Stimulated activated CD8-positive, alpha-beta memory T cell treated with anti-CD3 and anti-CD28 coated beads, Interleukin-15, amount 100 ng/mL, for 24 hours (primary cell): ENCODE measurements around the gene LRRC4C.

Source experiments
- DNase-seq: peaks from one replicate; pipeline ENCODE4 v3.0.0-alpha.2; 2020; ENCODE audit warnings: low read depth

The LRRC4C gene

GRCh38 chr11:40291329-40291728 lies 1168.1 kb downstream of the LRRC4C start:
- DNase-seq: no peak

GRCh38 chr11:40290171-40290631 lies 1169.3 kb downstream of the LRRC4C start:
- no peak for DNase-seq

- DNase-seq: no peak
These were observed 1170.1 kb downstream of the LRRC4C start for GRCh38 chr11:40289370-40289769.

GRCh38 chr11:40287916-40288803 lies 1171.3 kb downstream of the LRRC4C start:
- no peak for DNase-seq

DNA sequence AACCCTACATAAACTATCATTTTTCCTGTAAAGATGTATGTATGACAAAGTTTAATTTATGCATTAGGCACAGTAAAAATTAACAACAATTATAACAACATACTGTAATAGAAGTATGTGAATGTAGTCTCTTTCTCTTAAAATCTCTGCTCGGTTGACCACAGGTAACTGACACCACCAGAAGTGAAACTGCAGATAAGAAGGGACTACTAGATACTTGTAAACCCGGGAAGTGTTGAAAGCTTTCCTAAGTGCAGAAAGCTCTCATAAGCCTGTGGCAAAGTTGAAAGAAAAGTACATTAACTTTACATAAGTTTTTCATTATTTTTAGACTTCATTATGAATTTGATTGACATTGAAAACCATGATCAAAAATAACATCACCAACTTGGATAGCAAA lies 1173.3 kb downstream of the LRRC4C start:
- no peak for DNase-seq

- no peak for DNase-seq
These were observed 1173.9 kb downstream of the LRRC4C start for GRCh38 chr11:40285558-40285957.

- DNase-seq: no peak
These were observed 1178.3 kb downstream of the LRRC4C start for GRCh38 chr11:40281052-40281580.

- DNase-seq: no peak
These were observed 1179.0 kb downstream of the LRRC4C start for GRCh38 chr11:40280159-40281051.

DNA sequence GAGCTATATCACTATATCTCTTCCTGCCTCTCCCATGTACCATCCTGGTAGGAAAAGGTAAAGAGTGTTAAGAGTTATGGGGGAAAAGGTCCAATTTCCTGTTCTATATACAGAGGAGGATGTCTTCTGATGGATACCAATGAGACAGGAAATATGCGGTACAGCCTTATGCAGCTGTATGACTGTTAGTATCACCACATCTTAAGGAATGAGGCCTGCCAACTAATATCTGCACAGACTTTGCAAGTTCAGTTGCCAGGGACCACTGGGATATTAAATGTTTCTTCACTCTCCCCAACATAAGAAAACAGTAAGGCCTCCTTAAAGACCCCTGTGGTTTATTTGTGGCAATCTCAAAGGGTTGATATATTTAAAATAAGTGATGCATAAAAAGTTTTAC lies 1182.5 kb downstream of the LRRC4C start:
- DNase-seq: no peak

DNA sequence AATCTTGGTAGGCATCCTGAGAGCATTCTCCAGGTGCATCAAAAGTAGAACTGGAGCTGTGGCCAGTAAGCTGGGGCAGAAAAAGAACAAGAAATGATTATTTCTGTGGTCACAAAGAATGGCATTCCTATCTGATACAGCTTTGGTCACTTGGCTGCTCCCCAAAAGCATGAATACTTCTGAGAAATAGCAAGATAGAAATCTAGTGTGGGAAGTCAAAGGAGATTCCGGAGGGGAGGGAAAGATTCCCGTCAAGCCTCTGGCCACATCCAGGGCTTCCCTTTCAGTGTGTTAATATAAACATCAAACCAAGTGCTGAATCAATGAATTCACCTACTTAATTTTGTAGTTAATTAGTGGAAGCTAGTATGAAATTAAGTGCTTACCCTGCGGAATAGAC lies 1185.4 kb downstream of the LRRC4C start:
- no peak for DNase-seq

DNA sequence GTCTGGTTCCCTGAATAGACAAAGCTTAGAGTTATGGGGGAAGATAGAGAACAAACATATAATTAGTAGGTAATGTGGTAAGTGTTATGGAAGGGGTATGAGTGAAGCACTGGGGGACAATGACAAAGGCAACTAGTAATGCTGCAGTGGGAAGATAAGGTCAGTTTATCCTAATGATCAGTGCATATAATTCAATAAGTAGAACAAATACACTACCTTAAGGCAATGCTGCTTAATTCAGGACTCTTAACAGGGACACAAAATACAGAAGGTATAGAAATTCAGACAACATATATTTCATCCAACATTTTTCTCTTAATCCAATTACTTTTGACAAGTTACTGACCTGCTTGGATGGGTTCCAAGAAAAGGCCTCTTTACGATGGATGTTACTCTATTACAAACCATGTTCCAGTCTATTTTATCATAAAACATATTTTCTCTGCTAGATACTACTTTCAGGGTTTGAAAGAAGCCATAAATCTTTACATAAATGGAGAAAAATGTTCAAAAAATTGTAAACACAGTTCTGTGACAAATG lies 1186.2 kb downstream of the LRRC4C start:
- no peak for DNase-seq

- no peak for DNase-seq
These were observed 1188.1 kb downstream of the LRRC4C start for GRCh38 chr11:40271361-40271760.

- DNase-seq: no peak
These were observed 1189.6 kb downstream of the LRRC4C start for GRCh38 chr11:40269865-40270264.

DNA sequence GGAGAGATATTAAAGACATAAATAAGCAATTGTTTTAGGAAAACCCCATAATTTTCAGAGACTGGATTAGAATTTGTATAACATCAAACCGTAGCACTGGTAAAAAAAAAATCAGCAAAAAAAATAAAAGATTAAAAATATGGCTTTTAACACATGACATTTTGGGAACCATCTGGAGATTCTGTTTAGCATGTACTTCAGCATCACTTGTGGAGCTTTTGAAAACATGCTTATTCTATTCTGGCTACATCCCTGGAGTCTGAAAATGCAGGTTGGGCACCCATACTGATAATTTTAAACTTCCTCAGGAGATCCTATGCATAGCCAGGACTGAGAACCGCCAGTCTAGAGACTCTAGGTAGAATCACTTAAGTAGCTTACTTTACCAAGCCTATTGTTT lies 1190.9 kb downstream of the LRRC4C start:
- no peak for DNase-seq

- DNase-seq: no peak
These were observed 1204.0 kb downstream of the LRRC4C start for GRCh38 chr11:40255457-40255856.

- DNase-seq: no peak
These were observed 1206.3 kb downstream of the LRRC4C start for GRCh38 chr11:40253166-40253565.

- no peak for DNase-seq
These were observed 1207.2 kb downstream of the LRRC4C start for GRCh38 chr11:40252236-40252635.

GRCh38 chr11:40246983-40247382 lies 1212.5 kb downstream of the LRRC4C start:
- DNase-seq: no peak

DNA sequence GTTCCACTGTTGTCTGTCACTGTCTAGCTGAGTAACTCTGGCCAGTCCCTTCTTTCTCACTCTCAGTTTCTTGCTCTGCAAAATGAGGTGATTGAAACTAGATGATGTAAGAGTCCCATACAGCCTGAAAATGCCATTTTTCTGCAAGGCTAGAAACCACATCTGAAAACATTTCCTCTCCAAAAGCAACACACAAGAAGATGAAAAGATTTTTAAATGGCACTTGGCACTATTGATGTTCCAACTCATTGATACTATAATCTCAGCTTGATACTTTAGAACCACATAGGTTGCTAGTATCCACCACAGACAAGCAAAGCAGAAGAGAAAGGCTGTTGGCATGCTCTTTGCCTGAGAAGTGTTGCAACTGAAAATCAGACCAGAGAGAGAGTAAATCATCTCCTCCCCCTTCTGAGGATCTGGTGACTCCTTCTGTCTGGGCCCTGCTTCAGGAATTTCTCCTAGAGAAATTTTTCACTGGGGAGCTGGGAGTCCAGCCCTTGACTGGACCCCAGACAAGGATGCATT lies 1217.9 kb downstream of the LRRC4C start:
- DNase-seq: no peak

DNA sequence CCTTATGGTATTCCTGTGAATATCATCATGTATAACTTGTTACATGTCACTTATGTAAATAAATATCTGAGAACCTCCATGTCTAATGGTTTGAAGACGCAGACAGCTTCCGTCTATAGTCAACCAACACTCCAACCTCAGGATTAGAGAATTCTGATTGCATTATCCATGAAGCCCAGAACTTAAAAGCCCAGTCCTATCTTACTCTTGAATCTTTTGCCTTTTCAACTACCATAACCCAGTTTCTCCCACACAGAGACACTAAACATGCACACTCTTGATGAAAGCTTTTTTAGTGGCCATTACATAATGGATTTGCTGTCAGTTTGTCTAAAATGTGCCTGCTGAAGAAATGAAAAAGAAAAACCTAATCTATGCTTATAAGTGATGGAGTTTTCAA lies 1219.2 kb downstream of the LRRC4C start:
- no peak for DNase-seq

DNA sequence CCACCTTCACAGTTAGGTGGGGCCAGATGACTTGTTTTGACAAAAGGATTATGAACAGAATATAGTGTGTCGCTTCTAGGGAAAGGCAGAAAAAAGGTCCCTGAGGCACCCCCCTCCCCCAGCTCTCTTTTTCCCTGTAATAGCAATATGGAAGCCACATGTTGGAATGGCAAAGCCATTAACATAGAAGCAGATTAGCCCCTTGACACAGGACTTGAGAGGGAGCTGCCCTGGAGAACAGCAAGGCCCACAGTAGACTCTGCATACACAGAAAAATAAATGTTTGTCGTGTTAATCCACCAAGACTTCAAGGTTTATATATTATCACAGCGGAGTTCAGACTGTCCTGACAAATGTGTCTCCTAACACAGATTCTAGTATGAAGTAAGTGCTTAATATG lies 1222.9 kb downstream of the LRRC4C start:
- DNase-seq: no peak

DNA sequence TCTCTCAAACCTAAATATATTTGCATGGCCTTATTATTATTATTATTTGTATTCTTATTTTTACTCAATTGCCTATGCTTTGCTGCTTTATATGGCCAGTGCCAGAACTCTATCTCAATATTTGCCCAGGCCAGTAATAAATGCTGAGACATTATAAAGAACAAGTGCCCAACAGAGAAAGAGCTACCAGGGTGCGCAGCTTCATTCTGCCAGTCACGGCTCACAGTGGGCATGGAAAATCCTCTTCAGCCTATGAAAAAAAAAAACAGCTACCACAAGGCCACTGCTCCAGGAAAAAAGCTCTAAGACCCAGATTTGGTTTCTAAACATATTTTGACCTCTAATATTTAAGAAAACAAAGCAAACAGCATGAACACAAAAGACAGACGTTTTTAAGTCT lies 1223.6 kb downstream of the LRRC4C start:
- no peak for DNase-seq
